GM13976 (cell line): ENCODE measurements around the gene SIAE.
A peak's percentile ranks its signal among the peaks of the same experiment; 100 is the strongest.

Source experiments
- DNase-seq: peaks from one replicate; pipeline ENCODE4 v3.0.0; 2012; ENCODE audit warnings: low spot score
- in situ Hi-C: fragments of 300-500 bp; cut with MboI; formaldehyde crosslinking; loops from one replicate; pipeline ENCODE4 v1.12.0; 2022; ENCODE audit warnings: low sequenced_read_pairs, mixed read lengths, inconsistent platforms; ENCODE audit not compliant: unreplicated experiment
- TF ChIP-seq, protein P1 (sequence below): IDR thresholded peaks from 2 replicates; pipeline ENCODE4 v1.5.1; 2012; ENCODE audit warnings: borderline replicate concordance, mild to moderate bottlenecking; ENCODE audit not compliant: insufficient read depth; ENCODE audit errors: extremely low read depth, missing control alignments, control extremely low read depth

SIAE gene, protein sequence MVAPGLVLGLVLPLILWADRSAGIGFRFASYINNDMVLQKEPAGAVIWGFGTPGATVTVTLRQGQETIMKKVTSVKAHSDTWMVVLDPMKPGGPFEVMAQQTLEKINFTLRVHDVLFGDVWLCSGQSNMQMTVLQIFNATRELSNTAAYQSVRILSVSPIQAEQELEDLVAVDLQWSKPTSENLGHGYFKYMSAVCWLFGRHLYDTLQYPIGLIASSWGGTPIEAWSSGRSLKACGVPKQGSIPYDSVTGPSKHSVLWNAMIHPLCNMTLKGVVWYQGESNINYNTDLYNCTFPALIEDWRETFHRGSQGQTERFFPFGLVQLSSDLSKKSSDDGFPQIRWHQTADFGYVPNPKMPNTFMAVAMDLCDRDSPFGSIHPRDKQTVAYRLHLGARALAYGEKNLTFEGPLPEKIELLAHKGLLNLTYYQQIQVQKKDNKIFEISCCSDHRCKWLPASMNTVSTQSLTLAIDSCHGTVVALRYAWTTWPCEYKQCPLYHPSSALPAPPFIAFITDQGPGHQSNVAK

GRCh38 chr11:124673333-124674167 lies at the start of gene SIAE, which contains the start of gene SPA17:
Gene SIAE, minus strand, starts transcription at chr11:124673739. Its CDS starts 31 bp downstream, at chr11:124673708.
Gene SPA17, plus strand, starts transcription at chr11:124673904. Its CDS starts 1,361 bp downstream, at chr11:124675265.
- in situ Hi-C loops = loop anchor here (10.0 kb wide), 1 partner anchor 91 kb away; the partner anchor contains the start of gene ESAM
- DNase-seq = peak; percentile 96
- TF ChIP-seq, protein P1, sequence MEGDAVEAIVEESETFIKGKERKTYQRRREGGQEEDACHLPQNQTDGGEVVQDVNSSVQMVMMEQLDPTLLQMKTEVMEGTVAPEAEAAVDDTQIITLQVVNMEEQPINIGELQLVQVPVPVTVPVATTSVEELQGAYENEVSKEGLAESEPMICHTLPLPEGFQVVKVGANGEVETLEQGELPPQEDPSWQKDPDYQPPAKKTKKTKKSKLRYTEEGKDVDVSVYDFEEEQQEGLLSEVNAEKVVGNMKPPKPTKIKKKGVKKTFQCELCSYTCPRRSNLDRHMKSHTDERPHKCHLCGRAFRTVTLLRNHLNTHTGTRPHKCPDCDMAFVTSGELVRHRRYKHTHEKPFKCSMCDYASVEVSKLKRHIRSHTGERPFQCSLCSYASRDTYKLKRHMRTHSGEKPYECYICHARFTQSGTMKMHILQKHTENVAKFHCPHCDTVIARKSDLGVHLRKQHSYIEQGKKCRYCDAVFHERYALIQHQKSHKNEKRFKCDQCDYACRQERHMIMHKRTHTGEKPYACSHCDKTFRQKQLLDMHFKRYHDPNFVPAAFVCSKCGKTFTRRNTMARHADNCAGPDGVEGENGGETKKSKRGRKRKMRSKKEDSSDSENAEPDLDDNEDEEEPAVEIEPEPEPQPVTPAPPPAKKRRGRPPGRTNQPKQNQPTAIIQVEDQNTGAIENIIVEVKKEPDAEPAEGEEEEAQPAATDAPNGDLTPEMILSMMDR = no peak

- in situ Hi-C loops = no loop called here
- TF ChIP-seq, protein P1 = no peak
Measured at GRCh38 chr11:124722176-124722575, 48.6 kb upstream of the SIAE start.

DNA sequence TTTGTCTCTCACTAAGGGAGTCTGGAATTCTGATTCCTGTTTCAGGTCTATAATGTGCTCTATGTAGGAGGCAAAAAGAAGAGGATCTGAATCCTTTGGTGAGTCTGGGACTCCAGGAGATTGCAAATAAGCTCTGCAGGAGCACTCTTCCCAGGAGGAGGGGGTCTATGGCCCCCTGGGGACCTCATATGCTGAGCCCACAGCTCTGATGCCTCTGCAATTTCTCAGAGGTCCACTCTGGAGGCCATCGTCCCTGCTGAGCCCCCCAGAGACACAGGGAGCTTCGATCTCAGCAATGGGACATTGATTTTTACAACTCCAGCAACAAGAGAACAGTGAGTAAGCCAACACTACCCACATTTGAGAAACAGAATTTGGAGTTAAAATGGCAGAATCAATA lies 46.0 kb upstream of the SIAE start:
- TF ChIP-seq, protein P1 = no peak
- DNase-seq = no peak
- in situ Hi-C loops = no loop called here

More at GRCh38 chr11:124722176-124722575, 48.6 kb upstream of the SIAE start:
- DNase-seq = no peak

DNA sequence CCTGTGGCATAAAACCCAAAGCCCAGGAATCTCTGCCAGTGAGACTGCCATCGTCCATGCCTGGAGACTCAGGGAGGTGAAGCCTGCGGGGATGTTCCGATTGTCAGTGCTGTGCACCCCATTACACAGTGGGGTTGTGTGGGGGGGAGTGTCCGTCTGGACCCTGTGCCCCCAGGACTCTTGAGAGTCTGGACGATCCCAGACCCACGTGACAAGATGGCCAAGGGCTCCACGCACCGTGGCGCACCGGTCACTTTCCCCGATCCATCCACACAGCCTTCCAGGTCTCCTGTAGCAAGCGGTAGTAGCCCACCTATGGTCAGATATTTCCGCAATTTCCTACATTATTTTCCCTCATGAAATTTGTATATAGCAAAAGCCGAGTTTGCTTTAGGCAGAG lies 45.3 kb upstream of the SIAE start:
- TF ChIP-seq, protein P1 = no peak
- DNase-seq = no peak
- in situ Hi-C loops = no loop called here

DNA sequence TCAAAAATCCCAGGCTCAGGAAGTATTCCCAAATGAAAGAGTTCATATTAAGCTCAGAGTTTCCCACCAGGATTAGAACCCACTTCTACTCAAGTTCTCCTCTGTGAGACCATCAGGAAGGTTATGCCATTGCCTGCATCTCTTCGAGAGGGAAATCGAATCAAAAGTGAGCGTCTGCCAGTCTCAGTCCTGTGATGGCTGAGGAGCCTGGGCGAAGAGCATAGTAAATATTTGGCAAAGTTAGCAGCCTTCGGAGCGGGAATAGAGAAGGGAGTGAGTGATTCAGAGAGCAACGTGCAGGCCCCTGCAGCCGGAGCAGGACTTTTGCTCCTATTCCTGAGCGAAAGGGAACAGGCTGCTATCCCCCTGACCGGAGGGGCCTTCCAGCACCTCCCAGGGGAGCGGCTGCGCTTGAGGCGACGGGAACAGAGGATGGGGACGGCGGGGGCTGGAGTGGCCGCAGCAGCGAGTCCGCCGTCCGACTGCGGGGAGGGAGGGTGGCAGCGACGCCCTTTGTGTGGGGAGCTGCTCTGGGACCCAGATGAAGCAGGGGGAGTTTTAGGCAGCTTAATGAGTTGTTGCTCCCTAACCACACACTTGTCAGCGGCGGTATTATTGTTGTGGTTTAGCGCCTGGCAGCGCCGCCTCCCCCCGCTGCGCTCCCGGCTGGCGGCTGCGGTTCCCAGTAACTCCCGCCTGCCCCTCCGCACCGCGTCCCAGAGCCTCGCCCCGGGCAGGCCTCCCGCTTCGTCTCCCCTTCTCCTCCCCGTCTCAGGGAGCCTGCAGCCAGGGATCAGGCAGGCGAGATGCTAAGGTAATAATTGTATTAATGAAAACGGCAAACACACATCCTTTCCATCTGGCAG lies 44.5 kb upstream of the SIAE start:
- in situ Hi-C loops = no loop called here
- peak; percentile 48 for DNase-seq
- TF ChIP-seq, protein P1 = no peak
